Measurements from ENCODE around the gene GPC5. TPM values are rescaled to one million over a fixed set of nuclear protein-coding genes. Genes with fewer than 3 reads are reported as not detected.
A peak's percentile ranks its signal among the peaks of the same experiment; 100 is the strongest.

The GPC5 gene
- total RNA-seq, 1 experiment from 2014 or later, result 0.15 TPM

GRCh38 chr13:92362717-92363116 is 964.3 kb downstream of the GPC5 start:
- Histone ChIP-seq H3K23me2 (ENCODE audit: insufficient read length, low read depth, low read length, poor library complexity, severe bottlenecking) (no peaks in the 10 kb centered on the region), H2BK120ac (ENCODE audit: low read depth, low read length, poor library complexity, severe bottlenecking) (no peak overlapping the region), H3K79me1 (ENCODE audit: insufficient read depth, low read depth, low read length, poor library complexity, severe bottlenecking) (no peaks in the 10 kb centered on the region), H2BK20ac (ENCODE audit: low read depth, low read length, poor library complexity, severe bottlenecking) (no peak overlapping the region), H3K79me2 (ENCODE audit: insufficient read depth, low read length) (no peaks in the 10 kb centered on the region), H2BK5ac (ENCODE audit: insufficient read length, low read length) (no peak overlapping the region), H4K5ac (ENCODE audit: insufficient read length, low read depth, low read length) (no peak overlapping the region), H3K27me3 (ENCODE audit: insufficient read depth, low read length) (no peaks in the 10 kb centered on the region), H3K27ac (ENCODE audit: insufficient read length, low read depth, low read length) (no peak overlapping the region), H3T11ph (ENCODE audit: low read length) (no peak overlapping the region), H3K4me1 (ENCODE audit: insufficient read depth, low read length) (no peaks in the 10 kb centered on the region), H3K9me3 (ENCODE audit: control insufficient read depth, low read depth, low read length) (no peaks in the 10 kb centered on the region), H3K4ac (ENCODE audit: low read depth, low read length) (no peak overlapping the region), H4K20me1 (ENCODE audit: control insufficient read depth, insufficient read depth, insufficient read length) (no peaks in the 10 kb centered on the region), H4K8ac (replicated peaks; ENCODE audit: insufficient read length, low read depth, low read length) (no peak overlapping the region), H2AK5ac (ENCODE audit: insufficient read length, low read length) (no peak overlapping the region), H2BK15ac (ENCODE audit: low read depth, low read length) (no peak overlapping the region), H3K56ac (ENCODE audit: insufficient read length, low read depth, low read length) (no peak overlapping the region), H2AFZ (ENCODE audit: low read length) (no peak overlapping the region), H3K18ac (ENCODE audit: insufficient read length, low read depth, low read length) (no peak overlapping the region), H3K23ac (ENCODE audit: insufficient read length, low read depth, low read length) (no peak overlapping the region), H3K4me2 (ENCODE audit: insufficient read depth, insufficient read length, low read length) (no peak overlapping the region), H3K9ac (ENCODE audit: extremely low read depth, insufficient read length, low read length) (no peak overlapping the region), H4K91ac (ENCODE audit: insufficient read length, low read depth, low read length) (no peak overlapping the region), H3K14ac (ENCODE audit: insufficient read depth, low read length) (no peak overlapping the region), H2BK12ac (ENCODE audit: insufficient read length, low read depth, low read length) (no peak overlapping the region)
- no peak for TF ChIP-seq CTCF (conservative IDR thresholded peaks at IDR 0.05)
- H3K36me3 Mint-ChIP-seq (ENCODE audit: insufficient read depth in 1 of 3, low read depth in 3 of 3), result peaks cover 14 to 31% (median 21%) of the 10 kb centered on the region in 3 experiments
- H3K9me3 Mint-ChIP-seq, result peaks cover 26 to 27% of the 10 kb centered on the region in 2 experiments
- no peak overlapping the region for H3K4me3 Mint-ChIP-seq
- H3K27me3 Mint-ChIP-seq (ENCODE audit: low read depth), result no peaks in the 10 kb centered on the region
- H3K27ac Mint-ChIP-seq, result peak overlapping the region in 2 of 3 experiments; percentile 12 to 26; a peak in 2 of 7 replicates
- peaks cover 3 to 5% of the 10 kb centered on the region in 2 experiments for H3K4me1 Mint-ChIP-seq
- DNase-seq, result no peak
- WGBS (ENCODE audit: extremely low coverage, insufficient read length, low lambda C conversion rate), result no CpG with 5 or more reads among the region's 2 CpGs

All from H9 (cell line).